Adrenal gland (tissue), 12 donors: Measurements from ENCODE around the gene CDK1. TPM values are rescaled to one million over a fixed set of nuclear protein-coding genes. Genes with fewer than 3 reads are reported as not detected.

ENCODE experiments used
- DNase-seq, 7 donors: peaks; one replicate each; pipeline ENCODE4 v3.0.0-alpha.2; 2019 to 2020
- H3K27ac ChIP-seq, 5 donors: fragments of 200-600 bp; sonication (generic) in 4 of 5; 1 replicate in 3 of 5; 2 replicates in 2 of 5; pipeline versions ENCODE4 v1.5.1 to v1.8.0; 2016 to 2020; ENCODE audit warnings: mild to moderate bottlenecking in 1 of 5
- H3K27me3 ChIP-seq: fragments of 200-600 bp; 2 replicates; pipeline ENCODE4 v1.8.0; 2021
- H3K36me3 ChIP-seq, 2 donors: fragments of 200-600 bp; replicated peaks in 1 of 2; 1 replicate in 1 of 2; 2 replicates in 1 of 2; pipeline versions ENCODE4 v1.5.1 to v1.8.0; 2018 to 2022
- H3K4me1 ChIP-seq, 2 donors: fragments of 200-600 bp; replicated peaks in 1 of 2; 1 replicate in 1 of 2; 2 replicates in 1 of 2; pipeline versions ENCODE4 v1.5.1 to v1.8.0; 2018 to 2021
- H3K4me3 ChIP-seq, 4 donors: fragments of 200-600 bp; sonication (generic) in 3 of 4; one replicate each; pipeline ENCODE4 v1.5.1; 2016 to 2018
- H3K9me3 ChIP-seq, 3 donors: fragments of 200-600 bp; sonication (generic) in 1 of 3; replicated peaks in 1 of 3; 1 replicate in 2 of 3; 2 replicates in 1 of 3; pipeline versions ENCODE4 v1.5.1 to v1.8.0; 2016 to 2021
- CTCF ChIP-seq, 6 experiments: fragments of 450-650 bp in 4 of 6; fragments of 200-600 bp in 2 of 6; sonication (generic) in 1 of 6; IDR thresholded peaks; 1 replicate in 5 of 6; 2 replicates in 1 of 6; pipeline versions ENCODE4 v1.5.1 to v1.8.0; 2016 to 2021; ENCODE audit warnings: antibody characterized with exemption in 6 of 6, mild to moderate bottlenecking in 2 of 6, moderate library complexity in 1 of 6
- POLR2A ChIP-seq, 2 donors: fragments of 450-650 bp; IDR thresholded peaks; one replicate each; pipeline ENCODE4 v1.6.1; 2017; ENCODE audit warnings: antibody characterized with exemption in 2 of 2, mild to moderate bottlenecking in 2 of 2, moderate library complexity in 1 of 2
- WGBS, 4 donors: extraction: QIAGEN DNeasy Blood & Tissue Kit in 2 of 4; methylation state at CpG; one replicate each; pipeline versions ENCODE4 v1.1.5 to v1.1.7; 2013 to 2017; 5-methylcytosine and 5-hydroxymethylcytosine counted together
- intact Hi-C, 2 donors: fragments of 100-400 bp; cut with DNase I; formaldehyde crosslinking; loops; one replicate each; pipeline versions ENCODE4 v1.14.1 to v1.15.0; 2022 to 2023
- polyA plus RNA-seq, 3 donors: library from polyadenylated mRNA; stranded (reverse); fragments of 200-250 nt in 2 of 3; fragments of 350-450 nt in 1 of 3; fragmentation: Illumina TruSeq in 1 of 3; extraction: RNeasy Lipid Tissue Mini Kit (QIAGEN cat#74804) in 1 of 3; gene quantifications; one replicate each; pipeline ENCODE4 v1.2.3, GENCODE V29; 2013 to 2014
- total RNA-seq, 9 donors: library from RNA; depleted of rRNA in 4 of 9; stranded (reverse); fragments of >200 nt in 4 of 9; fragments of 120-200 nt in 1 of 9; fragmentation: NEBNext Ultra II Directional in 1 of 9; extraction: Animal tissue kit (Norgen Biotek cat#: 25700) in 1 of 9; gene quantifications; one replicate each; pipeline versions ENCODE4 v1.1.0 to v1.2.4, GENCODE V29; 2013 to 2023
- donor health status: healthy with polysubstance abuse.
- donor health status: Bipolar disorder and iron deficiency.
- donor health status: DM: yes; HTN: yes; CAD: no.
- donor health status: DM: no; HTN: no; CAD: no.
- donor health status: DM: no; HTN: no; CAD: no.
- donor health status: DM: yes; HTN: yes; CAD: no.

CDK1 gene
- total and polyA plus RNA-seq, 12 donors, result 1.1 to 44.3 (median 2.4) TPM

DNA sequence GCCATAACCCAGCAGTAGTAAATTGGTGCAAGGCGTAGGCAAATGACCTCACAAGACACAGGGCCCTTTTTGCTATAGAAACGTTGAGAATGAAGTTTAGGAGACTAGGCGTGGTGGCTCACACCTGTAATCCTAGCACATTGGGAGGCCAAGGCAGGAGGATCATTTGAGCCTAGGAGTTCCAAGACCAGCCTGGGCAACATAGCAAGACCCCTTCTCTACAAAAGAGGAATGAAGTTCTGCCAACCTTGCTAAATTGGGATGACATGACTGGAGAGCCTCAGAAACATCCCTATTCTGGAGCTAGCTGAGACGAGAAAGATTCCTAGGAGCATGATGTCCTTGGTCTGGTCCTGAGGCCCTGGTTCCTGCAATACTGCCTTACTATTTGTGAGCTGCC, 20.6 kb downstream of the CDK1 start:
- intact Hi-C loops, result no loop called here
- H3K9me3 ChIP-seq, result no peaks in the 10 kb centered on the region
- H3K27ac ChIP-seq, result no peak overlapping the region
- H3K36me3 ChIP-seq, result no peaks in the 10 kb centered on the region
- 72 to 98% (median 86%) methylated on average over 4 of the region's 4 CpGs for WGBS, 4 donors
- TF ChIP-seq POLR2A (IDR thresholded peaks at IDR 0.05), result no peak
- no peak for DNase-seq
- no peaks in the 10 kb centered on the region for H3K27me3 ChIP-seq
- no peak overlapping the region for H3K4me3 ChIP-seq
- H3K4me1 ChIP-seq, result peaks cover 0 to 9% of the 10 kb centered on the region in 2 donors

DNA sequence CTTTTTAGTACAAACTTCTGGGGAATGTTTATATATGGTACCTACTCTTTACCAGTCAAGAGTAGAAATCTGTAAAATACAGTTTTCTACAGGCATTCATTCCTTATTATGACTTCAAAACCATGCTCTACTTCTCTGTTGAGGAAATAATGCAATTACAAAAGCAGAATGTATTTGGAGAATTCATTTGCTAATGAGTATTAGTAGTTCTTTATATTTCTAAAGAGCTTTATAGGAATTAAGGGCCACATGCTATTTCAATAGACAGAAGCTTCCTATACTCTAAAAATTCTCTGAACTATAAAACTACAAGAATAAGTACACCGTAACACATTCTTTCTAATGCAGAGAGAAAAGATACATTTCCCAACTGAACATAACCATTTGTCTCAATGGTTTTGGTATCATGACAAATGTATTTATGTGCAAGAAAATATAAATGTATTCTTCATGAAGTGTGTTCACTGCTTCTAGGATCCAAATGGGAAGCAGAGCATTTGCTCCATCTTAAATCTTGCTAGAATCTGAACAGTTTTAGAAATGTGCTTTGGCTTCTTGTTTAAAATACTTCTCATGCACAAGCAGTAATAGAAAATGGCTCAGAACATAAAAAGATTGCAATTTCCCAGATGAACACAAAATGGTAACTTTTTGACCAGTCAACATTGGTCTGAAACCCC, 21.8 kb downstream of the CDK1 start:
- Histone ChIP-seq H3K27me3 (no peaks in the 10 kb centered on the region), H3K4me1 (peaks cover 0 to 9% of the 10 kb centered on the region in 2 donors), H3K4me3 (no peak overlapping the region), H3K36me3 (no peaks in the 10 kb centered on the region), H3K9me3 (no peaks in the 10 kb centered on the region), H3K27ac (no peak overlapping the region)
- TF ChIP-seq CTCF (IDR thresholded peaks at IDR 0.05) (no peak), POLR2A (IDR thresholded peaks at IDR 0.05) (no peak)
- 96 to 100% (median 97%) methylated on average over 1 of the region's 1 CpG for WGBS, 4 donors
- intact Hi-C loops, result no loop called here
- no peak for DNase-seq

DNA sequence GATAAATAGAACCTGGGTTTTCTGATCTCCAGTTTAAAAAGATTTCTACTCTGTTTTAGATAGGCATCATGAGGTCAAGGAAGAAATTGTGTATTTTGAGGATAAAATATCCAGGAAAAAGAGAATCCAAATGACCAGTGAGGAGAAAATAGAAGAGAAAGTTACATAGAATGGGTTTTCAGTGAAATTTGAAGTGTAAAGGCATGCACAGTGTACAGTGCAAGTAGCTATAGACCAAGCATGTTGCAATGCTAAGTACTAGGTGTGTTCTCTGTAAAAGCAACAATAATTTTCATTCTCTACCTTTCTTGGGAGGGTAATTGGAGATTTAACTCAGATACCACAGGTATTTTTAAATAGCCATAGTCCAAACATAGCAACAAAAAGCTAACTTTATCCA, 22.6 kb downstream of the CDK1 start:
- Histone ChIP-seq H3K4me1 (peaks cover 0 to 9% of the 10 kb centered on the region in 2 donors), H3K4me3 (no peak overlapping the region), H3K27ac (no peak overlapping the region), H3K9me3 (no peaks in the 10 kb centered on the region), H3K36me3 (no peaks in the 10 kb centered on the region), H3K27me3 (no peaks in the 10 kb centered on the region)
- TF ChIP-seq CTCF (IDR thresholded peaks at IDR 0.05), result no peak
- TF ChIP-seq POLR2A (IDR thresholded peaks at IDR 0.05), result no peak
- intact Hi-C loops, result no loop called here
- DNase-seq, result no peak

DNA sequence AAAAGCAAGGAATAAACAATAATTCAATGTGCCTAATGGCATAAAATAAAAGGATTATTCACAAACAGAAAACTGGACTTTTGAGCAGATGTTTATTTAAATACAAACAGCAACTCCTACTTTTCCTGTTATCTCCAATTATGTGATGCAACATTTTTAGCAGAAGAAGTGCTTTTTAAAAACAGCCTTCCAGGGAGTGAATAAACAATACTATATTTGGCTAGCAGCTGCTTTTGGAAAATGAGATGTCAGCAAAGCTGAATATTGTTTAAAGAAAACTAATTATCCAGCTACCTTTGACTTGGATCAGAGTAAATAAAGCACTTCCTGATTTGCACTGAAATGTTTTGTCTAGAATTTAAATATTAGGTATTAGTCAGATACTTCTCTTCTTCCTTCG, 23.2 kb downstream of the CDK1 start:
- peaks cover 0 to 9% of the 10 kb centered on the region in 2 donors for H3K4me1 ChIP-seq
- no peak for DNase-seq
- H3K36me3 ChIP-seq, result no peaks in the 10 kb centered on the region
- H3K4me3 ChIP-seq, result no peak overlapping the region
- H3K9me3 ChIP-seq, result no peaks in the 10 kb centered on the region
- no peaks in the 10 kb centered on the region for H3K27me3 ChIP-seq
- intact Hi-C loops, result no loop called here
- H3K27ac ChIP-seq, result no peak overlapping the region
- no peak for TF ChIP-seq POLR2A (IDR thresholded peaks at IDR 0.05)
- TF ChIP-seq CTCF (IDR thresholded peaks at IDR 0.05), result no peak
- 68 to 94% (median 77%) methylated on average over 1 of the region's 1 CpG for WGBS, 4 donors

GRCh38 chr10:60803433-60803832, 25.2 kb downstream of the CDK1 start:
- Histone ChIP-seq H3K4me3 (no peak overlapping the region), H3K4me1 (peaks cover 0 to 9% of the 10 kb centered on the region in 2 donors), H3K27ac (no peak overlapping the region), H3K27me3 (no peaks in the 10 kb centered on the region), H3K36me3 (no peaks in the 10 kb centered on the region), H3K9me3 (no peaks in the 10 kb centered on the region)
- no peak for DNase-seq
- intact Hi-C loops, result no loop called here
- WGBS, 4 donors, result 87 to 89% (median 88%) methylated on average over 5 of the region's 5 CpGs
- TF ChIP-seq CTCF (IDR thresholded peaks at IDR 0.05) (no peak), POLR2A (IDR thresholded peaks at IDR 0.05) (no peak)
